Measurements from ENCODE around the gene FNDC10.

FNDC10 gene

GRCh38 chr1:1627829-1628753 is 28.2 kb upstream of the FNDC10 start:
- no peak for DNase-seq (ENCODE audit: low spot score)

- DNase-seq (ENCODE audit: low spot score), result no peak
Observed at GRCh38 chr1:1627261-1627828, 27.4 kb upstream of the FNDC10 start.

- DNase-seq (ENCODE audit: low spot score), result no peak
Observed at GRCh38 chr1:1626207-1627141, 26.5 kb upstream of the FNDC10 start.

- no peak for DNase-seq (ENCODE audit: low spot score)
Observed at GRCh38 chr1:1625824-1626206, 25.9 kb upstream of the FNDC10 start.

- DNase-seq (ENCODE audit: low spot score), result no peak
Observed at GRCh38 chr1:1625404-1625775, 25.5 kb upstream of the FNDC10 start.

GRCh38 chr1:1624443-1625403 is 24.8 kb upstream of the FNDC10 start:
- DNase-seq (ENCODE audit: low spot score), result no peak

- no peak for DNase-seq (ENCODE audit: low spot score)
Observed at GRCh38 chr1:1623631-1624442, 23.9 kb upstream of the FNDC10 start.

GRCh38 chr1:1623181-1623630 is 23.3 kb upstream of the FNDC10 start:
- no peak for DNase-seq (ENCODE audit: low spot score)

GRCh38 chr1:1622788-1623094 is 22.8 kb upstream of the FNDC10 start:
- DNase-seq (ENCODE audit: low spot score), result no peak

- no peak for DNase-seq (ENCODE audit: low spot score)
Observed at GRCh38 chr1:1622010-1622787, 22.3 kb upstream of the FNDC10 start.

- no peak for DNase-seq (ENCODE audit: low spot score)
Observed at GRCh38 chr1:1621173-1622009, 21.5 kb upstream of the FNDC10 start.

GRCh38 chr1:1620433-1621139 is 20.7 kb upstream of the FNDC10 start:
- no peak for DNase-seq (ENCODE audit: low spot score)

- no peak for DNase-seq (ENCODE audit: low spot score)
Observed at GRCh38 chr1:1619917-1620361, 20.0 kb upstream of the FNDC10 start.

GRCh38 chr1:1618396-1619068 is 18.6 kb upstream of the FNDC10 start:
- DNase-seq (ENCODE audit: low spot score), result no peak

- no peak for DNase-seq (ENCODE audit: low spot score)
Observed at GRCh38 chr1:1617925-1618324, 18.0 kb upstream of the FNDC10 start.

- no peak for DNase-seq (ENCODE audit: low spot score)
Observed at GRCh38 chr1:1617516-1617915, 17.6 kb upstream of the FNDC10 start.

GRCh38 chr1:1616838-1617237 is 16.9 kb upstream of the FNDC10 start:
- DNase-seq (ENCODE audit: low spot score), result no peak

Measured in cerebellar cortex (tissue), 1 donor.